SK-N-MC (cell line): Measurements from ENCODE around the gene KAZN.

ENCODE experiments used
- EZH2 ChIP-seq: fragments of 200-600 bp; sonication (generic); IDR thresholded peaks from one replicate; pipeline ENCODE4 v1.6.1; 2017; ENCODE audit warnings: antibody characterized with exemption
- FOXP2 ChIP-seq: optimal IDR thresholded peaks from 2 replicates; pipeline ENCODE3; 2011; ENCODE audit warnings: mild to moderate bottlenecking, moderate library complexity; ENCODE audit not compliant: insufficient read depth; ENCODE audit errors: extremely low read length, control extremely low read depth
- POLR2AphosphoS5 ChIP-seq: IDR thresholded peaks from 2 replicates; pipeline ENCODE4 v1.6.1; 2012; ENCODE audit warnings: mild to moderate bottlenecking, low read depth, low read length, borderline replicate concordance

GRCh38 chr1:15029786-15030185 is 431.3 kb downstream of the KAZN start:
- no peak for TF ChIP-seq EZH2
- TF ChIP-seq POLR2AphosphoS5 = no peak
- no peak for TF ChIP-seq FOXP2
